NCI-H187 (cell line): ENCODE data around the gene CDK14.

Experiments
- DNase-seq, 2 experiments: peaks; one replicate each; lab custom pipeline; 2025; lab: John Stamatoyannopoulos, UW

Gene CDK14

GRCh38 chr7:90841759-90842429, 245.8 kb downstream of the CDK14 start:
- DNase-seq, result no peak

DNA sequence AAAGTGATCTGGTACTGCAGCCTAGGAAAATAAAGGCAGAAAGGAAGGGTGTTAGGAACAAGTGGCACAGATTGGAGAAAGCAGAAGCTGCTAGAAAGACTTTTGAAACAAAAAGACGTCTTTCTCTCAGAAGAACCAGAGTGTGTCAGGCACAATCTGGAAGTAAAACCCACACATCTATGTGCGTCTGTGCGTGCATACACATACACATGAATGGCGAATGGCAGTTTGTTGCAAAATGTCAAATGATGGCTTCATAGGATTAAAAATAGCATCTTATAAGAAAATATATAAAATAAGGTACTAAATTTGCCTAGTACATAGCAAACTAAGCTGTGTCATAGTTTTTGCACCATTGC, 246.3 kb downstream of the CDK14 start:
- no peak for DNase-seq

GRCh38 chr7:90843472-90843871, 247.4 kb downstream of the CDK14 start:
- DNase-seq, result no peak

GRCh38 chr7:90844421-90844820, 248.3 kb downstream of the CDK14 start:
- DNase-seq, result no peak

- no peak for DNase-seq
Measured at GRCh38 chr7:90846192-90846591, 250.1 kb downstream of the CDK14 start.

GRCh38 chr7:90850066-90850465, 253.9 kb downstream of the CDK14 start:
- DNase-seq, result no peak

DNA sequence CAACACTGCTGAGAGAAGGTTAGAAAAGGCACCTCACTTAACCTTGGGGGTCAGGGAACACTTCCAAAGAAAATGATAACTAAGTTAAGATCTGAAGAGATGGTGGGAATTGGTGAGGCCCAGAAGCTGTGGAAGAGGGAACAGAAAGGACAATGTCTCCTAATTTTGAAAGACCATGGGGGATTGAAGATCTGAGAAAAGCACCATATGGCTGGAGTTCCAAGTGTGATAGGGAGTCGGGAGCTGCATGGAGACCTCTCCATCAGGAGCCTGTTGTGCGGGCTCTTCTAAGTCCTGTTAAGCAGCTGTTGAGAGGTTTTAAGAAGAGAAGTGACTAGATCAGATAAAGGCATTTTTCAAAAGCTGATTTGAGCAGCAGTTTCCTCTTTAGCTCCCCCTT, 254.3 kb downstream of the CDK14 start:
- DNase-seq, result no peak

DNA sequence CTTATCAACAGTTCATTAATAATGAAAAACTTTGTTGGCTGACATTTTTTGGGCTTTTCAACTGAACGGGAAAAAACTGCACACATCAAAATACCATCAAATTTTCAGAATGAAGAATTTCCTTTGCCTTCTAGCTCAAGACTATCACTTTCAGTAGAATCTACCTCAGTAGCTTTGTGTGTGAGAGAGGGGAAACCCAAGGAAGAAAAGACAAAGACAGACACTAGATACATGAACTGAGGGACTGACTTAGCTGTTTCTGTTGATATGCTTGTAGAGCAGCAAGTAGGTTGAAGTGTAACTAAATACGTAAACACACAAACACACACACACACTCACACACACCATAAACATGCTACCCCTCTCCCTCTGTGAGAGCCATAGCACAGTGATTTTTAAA, 257.1 kb downstream of the CDK14 start:
- DNase-seq, result no peak

- DNase-seq, result no peak
Measured at GRCh38 chr7:90856351-90857070, 260.4 kb downstream of the CDK14 start.

DNA sequence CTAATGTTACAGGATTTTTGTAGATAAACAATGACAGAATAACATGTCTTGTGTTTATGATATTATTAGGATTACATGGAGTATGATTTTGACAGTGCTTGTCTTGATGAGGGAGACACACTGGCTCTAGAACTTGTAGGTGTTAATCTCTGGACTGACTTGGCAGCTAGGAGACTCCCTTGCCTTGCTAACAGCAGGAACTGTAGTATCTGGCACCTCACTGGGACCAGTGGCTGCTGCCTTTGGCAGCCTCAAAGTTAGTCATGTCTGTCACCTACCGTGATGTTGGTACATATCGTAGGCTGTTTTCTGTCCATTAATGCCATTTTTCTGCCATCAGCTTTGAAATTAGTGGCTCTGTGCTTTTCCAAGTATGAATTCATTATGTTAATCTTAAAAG, 261.5 kb downstream of the CDK14 start:
- no peak for DNase-seq

GRCh38 chr7:90858546-90858945, 262.4 kb downstream of the CDK14 start:
- no peak for DNase-seq

- no peak for DNase-seq
Measured at GRCh38 chr7:90859521-90859920, 263.4 kb downstream of the CDK14 start.

DNA sequence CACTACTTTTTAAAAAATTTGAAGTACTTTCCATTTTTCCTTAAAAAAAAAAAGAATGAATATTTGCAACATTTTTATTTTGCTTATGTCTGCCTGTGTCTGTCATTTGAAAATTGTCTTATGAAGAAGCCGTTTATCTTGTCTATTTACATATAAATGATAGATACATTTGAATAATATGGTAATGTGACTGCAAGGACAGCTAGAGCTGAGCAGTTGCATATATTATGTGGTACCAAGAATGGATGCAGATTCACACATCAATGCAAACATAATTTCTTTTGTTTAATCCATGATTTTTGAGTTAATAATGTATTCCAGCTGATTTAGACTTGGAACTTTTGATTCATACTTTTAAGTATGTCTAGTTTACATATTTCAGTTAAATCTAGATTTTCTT, 268.0 kb downstream of the CDK14 start:
- DNase-seq, result no peak

DNA sequence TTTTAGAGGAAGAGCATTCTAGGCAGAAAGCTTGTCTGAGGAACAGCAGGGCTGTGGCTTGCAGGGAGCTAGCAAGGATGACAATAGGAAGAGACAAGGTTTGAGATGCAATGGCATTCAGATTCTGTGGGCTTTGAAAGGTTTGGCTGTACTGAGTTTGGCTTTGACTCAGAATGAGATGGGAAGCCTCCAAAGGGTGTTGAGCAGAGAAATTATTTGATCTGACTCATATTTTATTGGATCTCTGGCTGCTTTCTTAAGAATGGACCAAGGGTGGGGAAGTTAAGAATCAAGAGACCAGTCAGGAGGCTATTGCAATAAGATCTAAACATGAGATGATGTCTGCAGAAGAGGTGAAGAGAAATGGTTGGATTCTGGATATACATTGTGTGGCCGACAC, 273.2 kb downstream of the CDK14 start:
- no peak for DNase-seq

- no peak for DNase-seq
Measured at GRCh38 chr7:90876701-90877100, 280.6 kb downstream of the CDK14 start.

- no peak for DNase-seq
Measured at GRCh38 chr7:90877201-90877600, 281.1 kb downstream of the CDK14 start.

GRCh38 chr7:90879924-90880323, 283.8 kb downstream of the CDK14 start:
- no peak for DNase-seq

- no peak for DNase-seq
Measured at GRCh38 chr7:90886416-90886815, 290.3 kb downstream of the CDK14 start.

- DNase-seq, result no peak
Measured at GRCh38 chr7:90889210-90889609, 293.1 kb downstream of the CDK14 start.

DNA sequence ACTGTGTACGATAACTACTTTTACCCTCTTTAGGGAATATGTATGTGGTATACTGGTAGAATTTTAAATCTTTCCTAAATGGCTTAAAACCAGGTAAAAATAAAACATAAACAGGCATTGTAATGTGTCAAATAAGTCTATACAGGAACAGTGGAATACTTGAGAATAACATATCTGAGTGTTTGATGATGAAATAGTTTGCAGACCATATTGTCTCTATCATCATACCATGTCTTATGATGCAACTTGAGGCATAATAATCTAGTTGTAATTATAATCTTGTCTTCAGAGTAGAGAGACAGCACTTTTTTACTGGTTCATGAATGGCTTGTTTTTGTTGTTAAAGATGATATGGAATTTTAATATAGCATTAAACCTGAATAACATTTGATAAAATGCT, 293.5 kb downstream of the CDK14 start:
- no peak for DNase-seq

GRCh38 chr7:90891529-90891928, 295.4 kb downstream of the CDK14 start:
- DNase-seq, result no peak

GRCh38 chr7:90892213-90892612, 296.1 kb downstream of the CDK14 start:
- no peak for DNase-seq

- no peak for DNase-seq
Measured at GRCh38 chr7:90894122-90894521, 298.0 kb downstream of the CDK14 start.

DNA sequence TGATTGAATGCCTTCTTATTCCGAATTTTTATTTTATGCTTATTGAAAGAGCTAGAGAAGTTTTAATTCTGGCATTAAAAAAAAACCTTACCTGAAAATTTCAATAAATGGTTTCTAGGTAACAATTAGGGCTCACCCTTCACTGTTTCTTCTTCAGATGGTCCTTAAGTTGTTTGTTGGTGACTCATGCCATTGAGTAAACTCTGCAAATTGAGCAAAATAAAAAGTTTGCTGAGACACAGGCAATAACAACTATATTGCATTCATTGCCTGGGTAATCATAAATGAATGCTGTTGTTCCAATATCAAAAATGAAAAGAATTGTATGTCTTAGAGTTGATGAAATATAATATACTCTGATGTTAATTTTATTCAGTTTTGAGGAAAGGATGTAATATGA, 300.3 kb downstream of the CDK14 start:
- no peak for DNase-seq
